Lower leg skin (tissue), 4 donors: ENCODE data around the gene CCDC150. TPM values are rescaled to one million over a fixed set of nuclear protein-coding genes. Genes with fewer than 3 reads are reported as not detected.
"Not testable (repeated sequence)": the region's sequence is repeated elsewhere in the genome, so short reads cannot be mapped to it uniquely, and the experiment has no call there.

Source experiments
- DNase-seq, 2 donors: peaks; one replicate each; pipeline ENCODE4 v3.0.0-alpha.2; 2019; ENCODE audit warnings: low spot score in 2 of 2
- H3K4me3 ChIP-seq: fragments of 200-600 bp; sonication (generic); 2 replicates; pipeline ENCODE4 v1.5.1; 2017; ENCODE audit warnings: mild to moderate bottlenecking, low read depth; ENCODE audit not compliant: poor library complexity, severe bottlenecking
- POLR2A ChIP-seq, 2 donors: fragments of 450-650 bp; IDR thresholded peaks; one replicate each; pipeline ENCODE4 v1.6.1; 2016 to 2017; ENCODE audit warnings: antibody characterized with exemption in 2 of 2, mild to moderate bottlenecking in 1 of 2, moderate library complexity in 1 of 2
- WGBS, 2 donors: methylation state at CpG; one replicate each; pipeline ENCODE4 v1.1.5; 2018; 5-methylcytosine and 5-hydroxymethylcytosine counted together
- intact Hi-C: fragments of 100-400 bp; cut with DNase I; formaldehyde crosslinking; loops from one replicate; pipeline ENCODE4 v1.15.0; 2023; ENCODE audit warnings: low total_unique reads
- total RNA-seq, 4 donors: library from RNA; depleted of rRNA; stranded (reverse); fragments of >200 nt; gene quantifications; one replicate each; pipeline ENCODE4 v1.1.0, GENCODE V29; 2016
- TF ChIP-seq, protein P1 (sequence below), 3 donors: fragments of 450-650 bp; IDR thresholded peaks; one replicate each; pipeline ENCODE4 v1.5.1; 2016; ENCODE audit warnings: antibody characterized with exemption in 3 of 3, mild to moderate bottlenecking in 3 of 3, moderate library complexity in 2 of 3

CCDC150 gene
- total RNA-seq, 4 donors from 2014 or later, result 0.22 to 3.4 (median 1.3) TPM

DNA sequence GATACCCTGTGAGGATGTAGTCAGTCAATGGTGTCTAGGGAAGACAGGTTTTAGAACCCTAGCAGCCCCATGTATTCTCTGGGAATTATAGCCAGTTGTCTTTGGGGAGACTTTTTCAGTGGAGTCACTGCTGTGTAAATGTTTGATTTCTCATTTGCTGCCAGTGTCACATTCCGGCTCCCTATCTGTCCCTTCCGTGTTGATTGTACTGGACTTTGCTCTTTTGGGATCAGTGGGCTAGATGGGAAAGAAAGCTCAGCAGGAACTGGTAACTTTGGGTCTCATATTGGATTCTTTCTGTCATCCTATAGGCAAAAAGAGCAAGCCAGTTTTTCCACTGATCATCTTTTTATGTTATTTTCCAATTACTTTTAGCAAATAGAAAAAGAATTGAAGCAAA is 89.9 kb downstream of the CCDC150 start:
- WGBS, 2 donors, result 98% methylated on average over 2 of the region's 2 CpGs
- no peak overlapping the region for H3K4me3 ChIP-seq
- no peak for TF ChIP-seq POLR2A (IDR thresholded peaks at IDR 0.05)
- TF ChIP-seq, protein P1, sequence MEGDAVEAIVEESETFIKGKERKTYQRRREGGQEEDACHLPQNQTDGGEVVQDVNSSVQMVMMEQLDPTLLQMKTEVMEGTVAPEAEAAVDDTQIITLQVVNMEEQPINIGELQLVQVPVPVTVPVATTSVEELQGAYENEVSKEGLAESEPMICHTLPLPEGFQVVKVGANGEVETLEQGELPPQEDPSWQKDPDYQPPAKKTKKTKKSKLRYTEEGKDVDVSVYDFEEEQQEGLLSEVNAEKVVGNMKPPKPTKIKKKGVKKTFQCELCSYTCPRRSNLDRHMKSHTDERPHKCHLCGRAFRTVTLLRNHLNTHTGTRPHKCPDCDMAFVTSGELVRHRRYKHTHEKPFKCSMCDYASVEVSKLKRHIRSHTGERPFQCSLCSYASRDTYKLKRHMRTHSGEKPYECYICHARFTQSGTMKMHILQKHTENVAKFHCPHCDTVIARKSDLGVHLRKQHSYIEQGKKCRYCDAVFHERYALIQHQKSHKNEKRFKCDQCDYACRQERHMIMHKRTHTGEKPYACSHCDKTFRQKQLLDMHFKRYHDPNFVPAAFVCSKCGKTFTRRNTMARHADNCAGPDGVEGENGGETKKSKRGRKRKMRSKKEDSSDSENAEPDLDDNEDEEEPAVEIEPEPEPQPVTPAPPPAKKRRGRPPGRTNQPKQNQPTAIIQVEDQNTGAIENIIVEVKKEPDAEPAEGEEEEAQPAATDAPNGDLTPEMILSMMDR (IDR thresholded peaks at IDR 0.05), result no peak
- no peak for DNase-seq
- intact Hi-C loops, result no loop called here

DNA sequence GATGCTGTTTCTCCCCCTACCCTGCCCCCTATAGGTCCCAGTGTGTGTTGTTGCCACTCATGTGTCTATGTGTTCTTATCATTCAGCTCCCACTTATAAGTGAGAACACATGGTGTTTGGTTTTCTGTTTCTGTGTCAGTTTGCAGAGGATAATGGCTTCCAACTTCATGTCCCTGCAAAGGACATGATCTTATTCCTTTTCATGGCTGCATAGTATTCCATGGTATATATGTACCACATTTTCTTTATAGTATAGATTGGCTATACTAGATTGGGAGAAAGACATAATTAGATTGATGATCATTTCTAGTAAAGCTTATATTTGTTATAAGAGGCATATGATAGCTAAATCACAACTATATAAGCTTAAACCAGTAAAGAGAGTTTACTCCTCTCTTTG is 97.1 kb downstream of the CCDC150 start:
- DNase-seq, intact Hi-C loops, H3K4me3 ChIP-seq: not testable (repeated sequence)

DNA sequence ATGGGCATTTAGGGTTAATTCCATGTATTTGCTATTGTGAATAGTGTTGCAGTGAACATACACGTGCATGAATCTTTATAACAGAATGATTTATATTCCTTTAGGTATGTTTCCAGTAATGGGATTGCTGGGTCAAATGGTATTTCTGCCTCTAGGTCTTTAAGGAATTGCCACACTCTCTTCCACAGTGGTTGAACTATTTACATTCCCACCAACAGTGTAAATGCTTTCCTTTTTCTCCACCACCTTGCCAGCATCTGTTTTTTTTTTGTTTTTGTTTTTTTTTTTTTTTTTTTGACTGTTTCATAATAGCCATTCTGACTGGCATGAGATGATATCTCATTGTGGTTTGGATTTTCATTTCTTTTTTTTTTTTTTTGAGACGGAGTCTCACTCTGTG is 97.5 kb downstream of the CCDC150 start:
- no peak for DNase-seq
- no peak for TF ChIP-seq POLR2A (IDR thresholded peaks at IDR 0.05)
- TF ChIP-seq, protein P1 (IDR thresholded peaks at IDR 0.05), result no peak
- 63 to 65% methylated on average over 2 of the region's 2 CpGs for WGBS, 2 donors
- intact Hi-C loops, result no loop called here
- no peak overlapping the region for H3K4me3 ChIP-seq

- no peak for DNase-seq
- intact Hi-C loops, result no loop called here
- WGBS, 2 donors, result 89 to 90% methylated on average over 5 of the region's 5 CpGs
- no peak overlapping the region for H3K4me3 ChIP-seq
- TF ChIP-seq, protein P1 (IDR thresholded peaks at IDR 0.05), result no peak
- no peak for TF ChIP-seq POLR2A (IDR thresholded peaks at IDR 0.05)
Observed at GRCh38 chr2:196739031-196739430, 99.5 kb downstream of the CCDC150 start.

- no peak for DNase-seq
- intact Hi-C loops, result no loop called here
- H3K4me3 ChIP-seq, result no peak overlapping the region
- 84 to 89% methylated on average over 3 of the region's 3 CpGs for WGBS, 2 donors
- no peak for TF ChIP-seq POLR2A (IDR thresholded peaks at IDR 0.05)
- TF ChIP-seq, protein P1 (IDR thresholded peaks at IDR 0.05), result no peak
Observed at GRCh38 chr2:196742216-196742615, 102.7 kb downstream of the CCDC150 start.

DNA sequence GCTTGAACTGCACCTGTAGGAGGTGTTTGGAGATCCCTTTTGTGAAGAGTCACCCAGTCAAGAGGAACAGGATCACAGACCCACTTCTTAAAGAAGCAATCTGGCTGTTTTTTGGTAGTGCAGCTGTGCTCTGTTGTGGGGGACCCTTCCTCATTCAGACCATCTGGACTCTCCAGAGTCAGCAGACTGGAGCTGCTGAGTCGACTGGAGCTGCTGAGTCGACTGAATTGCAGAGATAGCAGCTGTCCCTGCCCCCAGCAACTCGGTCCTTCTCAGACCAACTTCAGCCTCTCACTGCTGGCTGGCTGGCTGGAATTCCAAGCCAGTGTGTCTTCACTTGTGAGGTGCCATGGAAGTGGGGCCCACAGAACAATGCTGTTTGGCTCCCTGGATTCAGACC is 103.2 kb downstream of the CCDC150 start:
- no peak for DNase-seq
- no peak overlapping the region for H3K4me3 ChIP-seq
- intact Hi-C loops, result no loop called here
- TF ChIP-seq, protein P1 (IDR thresholded peaks at IDR 0.05), result no peak
- TF ChIP-seq POLR2A (IDR thresholded peaks at IDR 0.05), result no peak
- WGBS, 2 donors, result 74% methylated on average over 3 of the region's 3 CpGs; no CpG with 5 or more reads in 1 of the 2 donors
